Measurements from ENCODE around the gene RNF175.

RNF175 gene

GRCh38 chr4:153790500-153790865, 30.7 kb upstream of the RNF175 start:
- no peak overlapping the region for H3K9ac ChIP-seq (ENCODE audit: low read depth, low read length, poor library complexity, severe bottlenecking)
- TF ChIP-seq EZH2phosphoT487 (IDR thresholded peaks at IDR 0.05; ENCODE audit: borderline replicate concordance) (no peak), CTCF (conservative IDR thresholded peaks at IDR 0.05; ENCODE audit: low read length) (no peak)
- no peaks in the 10 kb centered on the region for H3K27me3 ChIP-seq (ENCODE audit: insufficient read depth, low read length, poor library complexity, severe bottlenecking)
- H3K9me2 ChIP-seq (replicated peaks; ENCODE audit: low read depth, low read length), result no peaks in the 10 kb centered on the region
- H3K4me3 ChIP-seq (ENCODE audit: low read length, poor library complexity, severe bottlenecking), result no peak overlapping the region
- no peaks in the 10 kb centered on the region for H4K20me1 ChIP-seq (ENCODE audit: insufficient read depth, low read length, poor library complexity, severe bottlenecking)
- no peak overlapping the region; the same call in 1 of the 2 replicates for H2AFZ ChIP-seq (ENCODE audit: low read length)
- no peaks in the 10 kb centered on the region for H3K36me3 ChIP-seq (ENCODE audit: insufficient read depth, low read length)
- no peaks in the 10 kb centered on the region for H3K9me3 ChIP-seq (ENCODE audit: insufficient read depth, low read depth, low read length)
- no peak overlapping the region for H3K4me2 ChIP-seq (ENCODE audit: low read depth, low read length, poor library complexity, severe bottlenecking)
- no peaks in the 10 kb centered on the region for H3K79me2 ChIP-seq (ENCODE audit: insufficient read depth, low read length)
- H3K4me1 ChIP-seq (ENCODE audit: insufficient read depth, low read length, poor library complexity, severe bottlenecking), result peaks cover 5% of the 10 kb centered on the region
- H3F3A ChIP-seq (ENCODE audit: low read depth), result no peaks in the 10 kb centered on the region

- TF ChIP-seq CTCF (conservative IDR thresholded peaks at IDR 0.05; ENCODE audit: low read length) (no peak), EZH2phosphoT487 (IDR thresholded peaks at IDR 0.05; ENCODE audit: borderline replicate concordance) (no peak)
- Histone ChIP-seq H3K79me2 (ENCODE audit: insufficient read depth, low read length) (no peaks in the 10 kb centered on the region), H3K36me3 (ENCODE audit: insufficient read depth, low read length) (no peaks in the 10 kb centered on the region), H3K4me2 (ENCODE audit: low read depth, low read length, poor library complexity, severe bottlenecking) (no peak overlapping the region), H3F3A (ENCODE audit: low read depth) (no peaks in the 10 kb centered on the region), H3K9ac (ENCODE audit: low read depth, low read length, poor library complexity, severe bottlenecking) (no peak overlapping the region), H3K9me3 (ENCODE audit: insufficient read depth, low read depth, low read length) (no peaks in the 10 kb centered on the region), H3K4me3 (ENCODE audit: low read length, poor library complexity, severe bottlenecking) (no peak overlapping the region), H3K27me3 (ENCODE audit: insufficient read depth, low read length, poor library complexity, severe bottlenecking) (no peaks in the 10 kb centered on the region), H4K20me1 (ENCODE audit: insufficient read depth, low read length, poor library complexity, severe bottlenecking) (no peaks in the 10 kb centered on the region), H3K4me1 (ENCODE audit: insufficient read depth, low read length, poor library complexity, severe bottlenecking) (peaks cover 5% of the 10 kb centered on the region), H3K9me2 (replicated peaks; ENCODE audit: low read depth, low read length) (no peaks in the 10 kb centered on the region), H2AFZ (ENCODE audit: low read length) (no peak overlapping the region; the same call in 1 of the 2 replicates)
Observed at GRCh38 chr4:153789741-153790499, 30.1 kb upstream of the RNF175 start.

GRCh38 chr4:153788413-153789276, 28.8 kb upstream of the RNF175 start, which contains the start of gene SFRP2:
Gene SFRP2 (minus strand): TSS chr4:153789083. CDS start chr4:153788835, 248 bp downstream.
- Histone ChIP-seq H3K79me2 (ENCODE audit: insufficient read depth, low read length) (no peaks in the 10 kb centered on the region), H3K9me3 (ENCODE audit: insufficient read depth, low read depth, low read length) (no peaks in the 10 kb centered on the region), H3K36me3 (ENCODE audit: insufficient read depth, low read length) (no peaks in the 10 kb centered on the region), H3K9me2 (replicated peaks; ENCODE audit: low read depth, low read length) (no peaks in the 10 kb centered on the region), H3K4me2 (ENCODE audit: low read depth, low read length, poor library complexity, severe bottlenecking) (no peak within 1 kb of the TSS), H3F3A (ENCODE audit: low read depth) (no peaks in the 10 kb centered on the region), H3K27me3 (ENCODE audit: insufficient read depth, low read length, poor library complexity, severe bottlenecking) (no peaks in the 10 kb centered on the region), H3K9ac (ENCODE audit: low read depth, low read length, poor library complexity, severe bottlenecking) (no peak within 1 kb of the TSS), H3K4me1 (ENCODE audit: insufficient read depth, low read length, poor library complexity, severe bottlenecking) (peaks cover 1% of the 10 kb centered on the region), H2AFZ (ENCODE audit: low read length) (no peak within 1 kb of the TSS), H4K20me1 (ENCODE audit: insufficient read depth, low read length, poor library complexity, severe bottlenecking) (no peaks in the 10 kb centered on the region), H3K4me3 (ENCODE audit: low read length, poor library complexity, severe bottlenecking) (no peak within 1 kb of the TSS)
- TF ChIP-seq CTCF (conservative IDR thresholded peaks at IDR 0.05; ENCODE audit: low read length) (no peak), EZH2phosphoT487 (IDR thresholded peaks at IDR 0.05; ENCODE audit: borderline replicate concordance) (no peak)
